NCI-H460 (cell line): ENCODE measurements around the gene OR51G1. TPM values are rescaled to one million over a fixed set of nuclear protein-coding genes. Genes with fewer than 3 reads are reported as not detected.

Source experiments
- total RNA-seq: library from RNA; depleted of rRNA; stranded (reverse); fragments of >200 nt; shearing (Covaris generic); gene quantifications from 2 replicates; pipeline ENCODE4 v1.2.3, GENCODE V29; 2014; rRNA removed

Gene OR51G1
- total RNA-seq, 1 experiment from 2014 or later: not detected

Other genes with a start within 250 kb of the OR51G1 start
- gene OR51E2, start 226.5 kb downstream of the OR51G1 start, total RNA-seq: not detected in 2 replicates
- not detected in 2 replicates for gene MMP26, start 219.6 kb downstream of the OR51G1 start, total RNA-seq
- not detected in 2 replicates for gene OR51F1, start 154.4 kb downstream of the OR51G1 start, total RNA-seq
- gene OR52R1, start 120.0 kb downstream of the OR51G1 start, total RNA-seq: not detected in 2 replicates
- gene OR51F2, start 103.0 kb downstream of the OR51G1 start, total RNA-seq: not detected in 2 replicates
- not detected in 2 replicates for gene OR51S1, start 75.1 kb downstream of the OR51G1 start, total RNA-seq
- not detected in 2 replicates for gene OR51T1, start 42.4 kb downstream of the OR51G1 start, total RNA-seq
- gene OR51A7, start 20.6 kb downstream of the OR51G1 start, total RNA-seq: not detected in 2 replicates
- gene OR51G2, start 5.0 kb downstream of the OR51G1 start, total RNA-seq: not detected in 2 replicates
- not detected in 2 replicates for gene OR51A4, start 23.3 kb upstream of the OR51G1 start, total RNA-seq
- not detected in 2 replicates for gene OR51A2, start 31.4 kb upstream of the OR51G1 start, total RNA-seq
- gene OR51L1, start 70.5 kb upstream of the OR51G1 start, total RNA-seq: not detected in 2 replicates
- gene OR52J3, start 122.2 kb upstream of the OR51G1 start, total RNA-seq: not detected in 2 replicates
- gene OR52E2, start 135.3 kb upstream of the OR51G1 start, total RNA-seq: not detected in 2 replicates
- gene OR52E1, start 145.2 kb upstream of the OR51G1 start, total RNA-seq: not detected in 2 replicates
- not detected in 2 replicates for gene OR52A5, start 214.0 kb upstream of the OR51G1 start, total RNA-seq
- gene OR52A1, start 230.4 kb upstream of the OR51G1 start, total RNA-seq: not detected in 2 replicates